H1 (cell line): ENCODE data around the gene USP35. TPM values are rescaled to one million over a fixed set of nuclear protein-coding genes. Genes with fewer than 3 reads are reported as not detected.
A peak's percentile ranks its signal among the peaks of the same experiment; 100 is the strongest.

Experiments used
- EGR1 ChIP-seq: IDR thresholded peaks from 2 replicates; pipeline ENCODE4 v1.6.1; 2011; ENCODE audit warnings: low read depth, low read length, borderline replicate concordance
- FOSL1 ChIP-seq: IDR thresholded peaks from 2 replicates; pipeline ENCODE4 v1.6.1; 2011; ENCODE audit warnings: mild to moderate bottlenecking, low read depth, low read length, moderate library complexity; ENCODE audit not compliant: insufficient read depth
- JUN ChIP-seq: IDR thresholded peaks from 2 replicates; pipeline ENCODE4 v1.6.1; 2011; ENCODE audit warnings: low read depth, mild to moderate bottlenecking, improper control_type of control experiment, low read length
- KDM4A ChIP-seq: IDR thresholded peaks from one replicate; pipeline ENCODE4 v1.7.1; 2012; ENCODE audit warnings: low read depth, mild to moderate bottlenecking, moderate library complexity, low read length, inconsistent platforms; ENCODE audit not compliant: severe bottlenecking
- POLR2A ChIP-seq, 2 experiments: IDR thresholded peaks; 1 replicate in 1 of 2; 2 replicates in 1 of 2; pipeline ENCODE4 v1.6.1; 2011; ENCODE audit warnings: low read depth in 2 of 2, low read length in 2 of 2, mild to moderate bottlenecking in 2 of 2; ENCODE audit errors: control extremely low read depth in 1 of 2
- SP2 ChIP-seq: IDR thresholded peaks from 2 replicates; pipeline ENCODE4 v1.6.1; 2012; ENCODE audit warnings: mild to moderate bottlenecking, low read length, inconsistent platforms
- SRF ChIP-seq: IDR thresholded peaks from 2 replicates; pipeline ENCODE4 v1.6.1; 2011; ENCODE audit warnings: mild to moderate bottlenecking, low read depth, low read length, moderate library complexity
- TEAD4 ChIP-seq: IDR thresholded peaks from 2 replicates; pipeline ENCODE4 v1.6.1; 2012; ENCODE audit warnings: low read depth, low read length, inconsistent platforms, mixed read lengths
- YY1 ChIP-seq: IDR thresholded peaks from 2 replicates; pipeline ENCODE4 v1.6.1; 2011; ENCODE audit warnings: low read depth, mild to moderate bottlenecking, low read length
- polyA plus RNA-seq, 7 experiments: library from polyadenylated mRNA; depleted of rRNA in 3 of 7; stranded (reverse) in 5 of 7; unstranded in 2 of 7; fragments of >200 nt in 5 of 7; fragments of 200-250 nt in 2 of 7; gene quantifications; 1 replicate in 5 of 7; 2 replicates in 1 of 7; 4 replicates in 1 of 7; pipeline versions ENCODE4 v1.2.1 to v1.2.3, GENCODE V29; 2011 to 2013; ENCODE audit warnings: missing spikeins in 2 of 7, mixed read lengths in 2 of 7
- total RNA-seq: library from RNA; stranded (reverse); fragmentation: NEBNext Ultra II Directional; extraction: Animal tissue kit (Norgen Biotek cat#: 25700); gene quantifications from 2 replicates; pipeline ENCODE4 v1.2.1, GENCODE V29; 2021
- TF ChIP-seq, protein P1 (sequence below): fragments of 300-600 bp; sonication (generic); IDR thresholded peaks from 2 replicates; pipeline ENCODE4 v1.7.1; 2012; ENCODE audit warnings: low read length, moderate library complexity, mild to moderate bottlenecking, inconsistent platforms; ENCODE audit not compliant: insufficient replicate concordance

The USP35 gene
- total and polyA plus RNA-seq, 2 of the 8 experiments (the other 6 are each of a cell fraction or from before 2014, with no cell fraction given) = 4.6 to 6.8 TPM

DNA sequence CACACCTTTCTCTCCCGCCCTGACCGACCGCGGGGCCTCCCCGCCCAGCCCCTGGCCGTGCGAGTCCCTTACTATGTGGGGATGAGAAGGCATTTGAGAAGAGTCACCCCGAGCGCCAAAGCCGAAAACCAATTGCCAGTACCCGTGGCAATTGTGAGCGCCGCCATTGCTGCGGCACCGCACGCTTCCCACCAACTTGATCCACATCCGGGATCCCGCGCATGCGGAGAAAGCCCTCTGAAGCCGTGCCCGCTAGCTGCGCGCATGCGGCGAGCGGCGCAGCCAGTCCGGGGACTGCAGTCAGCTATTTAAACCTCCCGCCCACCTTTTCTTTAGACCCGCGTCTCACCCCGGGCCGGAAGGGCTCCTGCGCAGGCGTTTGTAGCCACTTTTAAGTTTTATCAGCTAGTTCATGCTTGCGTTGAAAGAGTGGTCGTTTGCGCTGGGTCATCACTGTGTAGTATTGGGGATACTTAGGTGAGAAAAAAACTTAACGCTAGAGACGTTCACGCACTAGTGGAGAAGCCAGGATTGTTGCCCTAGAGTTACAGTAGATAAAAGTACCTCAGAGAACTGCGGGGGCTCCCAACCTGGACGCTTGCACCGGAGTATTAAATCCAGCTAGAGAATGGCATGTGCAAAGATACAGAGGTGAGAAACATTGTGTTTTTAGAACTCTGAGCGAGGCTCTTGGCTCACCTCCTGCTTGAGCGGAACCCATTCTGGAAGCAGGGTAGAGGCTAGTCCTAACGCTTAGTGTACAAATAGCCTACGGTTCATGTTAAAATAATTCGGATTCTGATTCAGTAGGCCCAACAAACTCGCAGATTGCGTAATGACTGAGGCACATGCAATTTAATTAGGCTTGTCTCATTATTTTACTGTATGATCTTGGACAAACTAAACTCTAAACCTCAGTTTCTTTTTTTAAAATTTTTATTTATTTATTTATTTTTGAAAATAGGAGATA, 49.0 kb upstream of the USP35 start, which contains the start of gene ALG8 (continued):
- TF ChIP-seq, protein P1, sequence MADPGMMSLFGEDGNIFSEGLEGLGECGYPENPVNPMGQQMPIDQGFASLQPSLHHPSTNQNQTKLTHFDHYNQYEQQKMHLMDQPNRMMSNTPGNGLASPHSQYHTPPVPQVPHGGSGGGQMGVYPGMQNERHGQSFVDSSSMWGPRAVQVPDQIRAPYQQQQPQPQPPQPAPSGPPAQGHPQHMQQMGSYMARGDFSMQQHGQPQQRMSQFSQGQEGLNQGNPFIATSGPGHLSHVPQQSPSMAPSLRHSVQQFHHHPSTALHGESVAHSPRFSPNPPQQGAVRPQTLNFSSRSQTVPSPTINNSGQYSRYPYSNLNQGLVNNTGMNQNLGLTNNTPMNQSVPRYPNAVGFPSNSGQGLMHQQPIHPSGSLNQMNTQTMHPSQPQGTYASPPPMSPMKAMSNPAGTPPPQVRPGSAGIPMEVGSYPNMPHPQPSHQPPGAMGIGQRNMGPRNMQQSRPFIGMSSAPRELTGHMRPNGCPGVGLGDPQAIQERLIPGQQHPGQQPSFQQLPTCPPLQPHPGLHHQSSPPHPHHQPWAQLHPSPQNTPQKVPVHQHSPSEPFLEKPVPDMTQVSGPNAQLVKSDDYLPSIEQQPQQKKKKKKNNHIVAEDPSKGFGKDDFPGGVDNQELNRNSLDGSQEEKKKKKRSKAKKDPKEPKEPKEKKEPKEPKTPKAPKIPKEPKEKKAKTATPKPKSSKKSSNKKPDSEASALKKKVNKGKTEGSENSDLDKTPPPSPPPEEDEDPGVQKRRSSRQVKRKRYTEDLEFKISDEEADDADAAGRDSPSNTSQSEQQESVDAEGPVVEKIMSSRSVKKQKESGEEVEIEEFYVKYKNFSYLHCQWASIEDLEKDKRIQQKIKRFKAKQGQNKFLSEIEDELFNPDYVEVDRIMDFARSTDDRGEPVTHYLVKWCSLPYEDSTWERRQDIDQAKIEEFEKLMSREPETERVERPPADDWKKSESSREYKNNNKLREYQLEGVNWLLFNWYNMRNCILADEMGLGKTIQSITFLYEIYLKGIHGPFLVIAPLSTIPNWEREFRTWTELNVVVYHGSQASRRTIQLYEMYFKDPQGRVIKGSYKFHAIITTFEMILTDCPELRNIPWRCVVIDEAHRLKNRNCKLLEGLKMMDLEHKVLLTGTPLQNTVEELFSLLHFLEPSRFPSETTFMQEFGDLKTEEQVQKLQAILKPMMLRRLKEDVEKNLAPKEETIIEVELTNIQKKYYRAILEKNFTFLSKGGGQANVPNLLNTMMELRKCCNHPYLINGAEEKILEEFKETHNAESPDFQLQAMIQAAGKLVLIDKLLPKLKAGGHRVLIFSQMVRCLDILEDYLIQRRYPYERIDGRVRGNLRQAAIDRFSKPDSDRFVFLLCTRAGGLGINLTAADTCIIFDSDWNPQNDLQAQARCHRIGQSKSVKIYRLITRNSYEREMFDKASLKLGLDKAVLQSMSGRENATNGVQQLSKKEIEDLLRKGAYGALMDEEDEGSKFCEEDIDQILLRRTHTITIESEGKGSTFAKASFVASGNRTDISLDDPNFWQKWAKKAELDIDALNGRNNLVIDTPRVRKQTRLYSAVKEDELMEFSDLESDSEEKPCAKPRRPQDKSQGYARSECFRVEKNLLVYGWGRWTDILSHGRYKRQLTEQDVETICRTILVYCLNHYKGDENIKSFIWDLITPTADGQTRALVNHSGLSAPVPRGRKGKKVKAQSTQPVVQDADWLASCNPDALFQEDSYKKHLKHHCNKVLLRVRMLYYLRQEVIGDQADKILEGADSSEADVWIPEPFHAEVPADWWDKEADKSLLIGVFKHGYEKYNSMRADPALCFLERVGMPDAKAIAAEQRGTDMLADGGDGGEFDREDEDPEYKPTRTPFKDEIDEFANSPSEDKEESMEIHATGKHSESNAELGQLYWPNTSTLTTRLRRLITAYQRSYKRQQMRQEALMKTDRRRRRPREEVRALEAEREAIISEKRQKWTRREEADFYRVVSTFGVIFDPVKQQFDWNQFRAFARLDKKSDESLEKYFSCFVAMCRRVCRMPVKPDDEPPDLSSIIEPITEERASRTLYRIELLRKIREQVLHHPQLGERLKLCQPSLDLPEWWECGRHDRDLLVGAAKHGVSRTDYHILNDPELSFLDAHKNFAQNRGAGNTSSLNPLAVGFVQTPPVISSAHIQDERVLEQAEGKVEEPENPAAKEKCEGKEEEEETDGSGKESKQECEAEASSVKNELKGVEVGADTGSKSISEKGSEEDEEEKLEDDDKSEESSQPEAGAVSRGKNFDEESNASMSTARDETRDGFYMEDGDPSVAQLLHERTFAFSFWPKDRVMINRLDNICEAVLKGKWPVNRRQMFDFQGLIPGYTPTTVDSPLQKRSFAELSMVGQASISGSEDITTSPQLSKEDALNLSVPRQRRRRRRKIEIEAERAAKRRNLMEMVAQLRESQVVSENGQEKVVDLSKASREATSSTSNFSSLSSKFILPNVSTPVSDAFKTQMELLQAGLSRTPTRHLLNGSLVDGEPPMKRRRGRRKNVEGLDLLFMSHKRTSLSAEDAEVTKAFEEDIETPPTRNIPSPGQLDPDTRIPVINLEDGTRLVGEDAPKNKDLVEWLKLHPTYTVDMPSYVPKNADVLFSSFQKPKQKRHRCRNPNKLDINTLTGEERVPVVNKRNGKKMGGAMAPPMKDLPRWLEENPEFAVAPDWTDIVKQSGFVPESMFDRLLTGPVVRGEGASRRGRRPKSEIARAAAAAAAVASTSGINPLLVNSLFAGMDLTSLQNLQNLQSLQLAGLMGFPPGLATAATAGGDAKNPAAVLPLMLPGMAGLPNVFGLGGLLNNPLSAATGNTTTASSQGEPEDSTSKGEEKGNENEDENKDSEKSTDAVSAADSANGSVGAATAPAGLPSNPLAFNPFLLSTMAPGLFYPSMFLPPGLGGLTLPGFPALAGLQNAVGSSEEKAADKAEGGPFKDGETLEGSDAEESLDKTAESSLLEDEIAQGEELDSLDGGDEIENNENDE = no peak
- TF ChIP-seq POLR2A (IDR thresholded peaks at IDR 0.05; ENCODE audit: control extremely low read depth in 1 of 2, low read depth in 2 of 2, low read length in 2 of 2) = peak; percentile 96
- TF ChIP-seq YY1 = peak; percentile 98
- no peak for TF ChIP-seq EGR1
- TF ChIP-seq SP2 = no peak
- 0 out of 2 replicates have a peak, but pooled peaks have one; percentile 26 for TF ChIP-seq SRF
- no peak for TF ChIP-seq FOSL1
- TF ChIP-seq TEAD4 = no peak
- no peak for TF ChIP-seq JUN
- TF ChIP-seq KDM4A = peak; percentile 88
